Skin of body (tissue), 2 donors: ENCODE measurements around the gene TLX3. TPM values are rescaled to one million over a fixed set of nuclear protein-coding genes. Genes with fewer than 3 reads are reported as not detected.

ENCODE experiments used
- DNase-seq: peaks from one replicate; lab custom pipeline; 2025; lab: John Stamatoyannopoulos, UW
- total RNA-seq: library from RNA; depleted of rRNA; stranded (reverse); fragments of >200 nt; gene quantifications from one replicate; pipeline ENCODE4 v1.2.3, GENCODE V29; 2014

Gene TLX3
- total RNA-seq, 1 donor from 2014 or later, result not detected

DNA sequence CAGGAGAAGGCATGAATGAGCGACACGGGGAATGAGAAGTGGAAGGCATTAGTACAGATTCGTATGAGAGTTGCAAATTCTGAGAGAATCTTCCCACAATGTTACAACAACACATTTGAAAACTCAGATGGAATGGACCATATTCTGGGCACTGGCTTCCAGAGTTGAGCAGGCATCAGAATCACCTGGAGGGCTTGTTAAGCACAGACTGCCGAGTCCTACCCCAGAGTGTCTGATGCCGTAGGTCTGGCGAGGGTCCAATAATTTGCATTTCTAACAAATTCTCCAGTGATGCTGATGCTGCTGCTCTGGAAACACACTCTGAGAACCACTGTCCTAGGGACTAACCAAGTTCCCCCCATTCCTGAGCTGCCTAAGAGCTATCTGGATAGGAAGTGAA is 2.9 kb upstream of the TLX3 start:
- no peak for DNase-seq

DNA sequence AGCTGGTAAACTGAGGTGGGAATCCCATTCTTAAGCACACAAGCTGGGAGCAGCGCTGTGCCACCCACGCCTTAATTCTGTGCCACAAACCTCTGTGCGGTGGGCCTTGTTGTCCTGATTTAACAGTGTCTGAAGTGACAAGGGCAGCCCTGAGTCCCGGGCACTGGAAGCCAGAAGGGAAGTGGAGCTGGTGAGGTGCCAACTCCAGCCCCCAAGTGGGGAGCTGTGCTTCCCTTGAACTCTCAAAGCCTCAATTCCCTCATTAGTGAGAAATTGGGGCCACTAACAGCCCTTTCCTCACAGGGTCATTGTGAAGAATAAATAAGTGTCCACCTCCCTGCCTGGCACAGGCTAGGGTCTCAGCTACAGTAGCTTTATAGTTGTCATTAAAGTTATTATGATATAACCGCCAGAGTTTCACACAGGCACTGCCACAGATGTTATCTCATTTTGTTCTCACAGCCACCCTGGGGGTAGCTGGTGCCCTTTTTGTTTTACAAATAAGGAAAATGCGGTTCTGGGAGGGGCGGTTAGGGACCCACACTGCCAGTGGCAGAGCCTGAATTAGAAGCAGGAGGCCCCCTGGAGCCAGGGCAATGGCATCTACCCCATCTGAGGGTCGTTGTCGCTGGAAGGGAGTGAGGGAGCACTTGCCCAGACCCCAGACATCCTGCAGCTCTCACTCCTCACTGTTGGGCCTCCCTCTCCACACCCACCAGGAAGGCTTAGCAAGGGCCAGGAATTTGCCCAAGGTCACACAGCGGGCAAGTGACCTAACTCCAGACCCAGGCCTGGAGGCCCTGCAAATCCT is 2.1 kb upstream of the TLX3 start:
- no peak for DNase-seq

DNA sequence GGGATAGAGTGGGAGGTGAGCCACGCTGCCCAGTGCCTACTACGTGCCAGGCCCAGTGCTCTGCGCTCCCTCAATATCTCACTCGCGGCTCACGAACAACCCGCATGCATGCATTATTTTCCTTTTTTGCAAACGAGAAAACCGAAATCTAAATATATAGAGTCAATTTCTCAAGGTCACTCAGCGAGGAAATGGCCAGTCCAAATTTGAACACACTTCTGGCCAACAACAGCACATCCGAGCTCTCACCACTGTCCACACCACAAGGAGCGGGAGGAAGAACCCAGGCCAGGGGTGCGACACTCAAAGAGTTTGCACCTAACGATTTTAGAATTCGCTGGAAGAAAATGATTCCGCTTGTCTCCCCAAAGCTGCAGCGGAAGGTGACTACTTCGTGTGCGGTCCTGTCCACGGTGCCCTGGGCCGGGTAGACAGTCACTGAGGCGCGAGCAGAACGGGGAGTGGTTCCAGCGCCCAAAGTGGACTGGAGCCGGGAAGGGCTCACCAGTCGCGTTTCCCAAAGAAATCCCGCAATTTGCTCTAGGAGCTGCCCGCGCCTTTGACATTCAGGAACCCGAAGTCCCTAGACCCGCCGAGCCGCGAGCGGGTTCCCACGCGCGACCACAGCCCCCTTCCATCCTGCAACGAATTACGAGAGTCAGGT is 1.1 kb upstream of the TLX3 start:
- DNase-seq, result no peak

DNA sequence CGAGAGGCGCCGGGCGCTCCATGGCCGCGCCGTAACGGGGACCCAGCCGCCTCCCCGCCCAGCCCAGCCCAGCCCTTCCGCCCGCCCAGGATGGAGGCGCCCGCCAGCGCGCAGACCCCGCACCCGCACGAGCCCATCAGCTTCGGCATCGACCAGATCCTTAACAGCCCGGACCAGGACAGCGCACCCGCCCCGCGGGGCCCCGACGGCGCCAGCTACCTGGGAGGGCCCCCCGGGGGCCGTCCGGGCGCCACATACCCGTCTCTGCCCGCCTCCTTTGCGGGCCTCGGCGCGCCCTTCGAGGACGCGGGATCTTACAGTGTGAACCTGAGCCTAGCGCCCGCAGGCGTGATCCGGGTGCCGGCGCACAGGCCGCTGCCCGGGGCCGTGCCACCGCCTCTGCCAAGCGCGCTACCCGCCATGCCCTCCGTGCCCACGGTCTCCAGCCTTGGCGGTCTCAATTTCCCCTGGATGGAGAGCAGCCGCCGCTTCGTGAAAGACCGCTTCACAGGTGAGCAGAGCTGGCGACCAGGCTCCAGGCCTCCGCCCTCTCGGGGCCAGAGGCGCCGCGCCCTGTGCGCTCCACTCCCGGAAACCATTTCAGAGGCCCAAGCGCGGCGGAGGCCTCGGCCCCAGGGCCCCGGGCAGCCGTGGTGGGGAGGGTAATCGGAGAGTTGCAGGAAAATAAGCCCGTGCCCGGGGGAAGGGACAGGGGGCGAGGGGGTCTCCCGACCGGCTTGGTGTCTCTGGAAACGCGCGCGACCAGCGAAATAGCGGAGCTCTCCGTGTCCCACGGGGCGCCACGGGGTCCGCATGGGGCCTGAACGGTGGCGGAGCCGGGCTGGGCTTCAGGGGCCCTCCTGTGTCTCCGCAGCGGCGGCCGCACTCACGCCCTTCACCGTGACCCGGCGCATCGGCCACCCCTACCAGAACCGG is 496 bp downstream of the TLX3 start:
- DNase-seq, result no peak

DNA sequence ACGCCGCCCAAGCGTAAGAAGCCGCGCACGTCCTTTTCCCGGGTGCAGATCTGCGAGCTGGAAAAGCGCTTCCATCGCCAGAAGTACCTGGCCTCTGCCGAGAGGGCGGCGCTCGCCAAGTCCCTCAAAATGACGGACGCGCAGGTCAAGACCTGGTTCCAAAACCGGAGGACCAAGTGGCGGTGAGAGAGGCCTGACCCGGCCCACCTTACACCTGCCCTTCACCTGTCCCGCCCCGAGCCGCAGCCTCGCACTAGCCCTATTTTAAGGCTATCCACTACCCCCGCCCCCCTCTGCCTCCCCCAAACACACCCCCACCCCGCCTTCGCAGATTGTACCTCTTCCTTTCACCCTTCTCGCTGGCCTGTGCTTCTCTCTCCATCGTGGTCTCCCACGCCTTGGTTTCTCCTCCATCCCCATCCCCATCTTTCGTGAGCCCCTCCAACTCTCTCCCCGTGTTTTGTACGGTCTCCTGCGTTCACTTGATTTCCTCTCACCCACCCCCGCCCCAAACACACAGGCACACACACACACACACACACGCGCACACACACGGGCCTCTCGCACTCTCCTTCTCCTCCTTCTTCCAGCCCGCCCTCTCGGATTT is 1.3 kb downstream of the TLX3 start:
- DNase-seq, result no peak

DNA sequence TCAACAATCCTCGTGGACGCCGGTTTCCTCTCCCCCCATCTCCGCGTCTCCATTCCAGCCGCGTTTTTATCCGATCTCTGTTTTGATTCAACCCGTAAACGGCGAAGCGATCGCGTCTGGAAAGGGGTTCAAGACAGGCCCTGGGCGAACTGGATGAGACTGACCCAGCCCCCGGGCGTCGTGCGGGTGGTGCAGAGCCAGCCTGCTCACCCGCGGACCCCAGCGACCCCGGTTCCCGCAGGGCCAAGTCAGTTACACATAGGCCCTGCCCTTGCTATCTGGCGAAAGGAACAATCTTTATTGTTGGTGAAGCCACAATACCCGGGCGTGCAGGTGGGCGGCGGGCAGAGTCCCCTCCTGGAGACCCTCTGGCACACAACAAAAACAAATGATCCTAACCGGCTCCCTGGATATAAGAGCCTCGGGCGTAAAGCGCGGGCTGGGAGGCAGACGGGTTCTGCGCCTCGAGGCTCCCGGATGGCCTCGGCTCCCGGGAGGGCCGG is 1.8 kb downstream of the TLX3 start:
- no peak for DNase-seq

DNA sequence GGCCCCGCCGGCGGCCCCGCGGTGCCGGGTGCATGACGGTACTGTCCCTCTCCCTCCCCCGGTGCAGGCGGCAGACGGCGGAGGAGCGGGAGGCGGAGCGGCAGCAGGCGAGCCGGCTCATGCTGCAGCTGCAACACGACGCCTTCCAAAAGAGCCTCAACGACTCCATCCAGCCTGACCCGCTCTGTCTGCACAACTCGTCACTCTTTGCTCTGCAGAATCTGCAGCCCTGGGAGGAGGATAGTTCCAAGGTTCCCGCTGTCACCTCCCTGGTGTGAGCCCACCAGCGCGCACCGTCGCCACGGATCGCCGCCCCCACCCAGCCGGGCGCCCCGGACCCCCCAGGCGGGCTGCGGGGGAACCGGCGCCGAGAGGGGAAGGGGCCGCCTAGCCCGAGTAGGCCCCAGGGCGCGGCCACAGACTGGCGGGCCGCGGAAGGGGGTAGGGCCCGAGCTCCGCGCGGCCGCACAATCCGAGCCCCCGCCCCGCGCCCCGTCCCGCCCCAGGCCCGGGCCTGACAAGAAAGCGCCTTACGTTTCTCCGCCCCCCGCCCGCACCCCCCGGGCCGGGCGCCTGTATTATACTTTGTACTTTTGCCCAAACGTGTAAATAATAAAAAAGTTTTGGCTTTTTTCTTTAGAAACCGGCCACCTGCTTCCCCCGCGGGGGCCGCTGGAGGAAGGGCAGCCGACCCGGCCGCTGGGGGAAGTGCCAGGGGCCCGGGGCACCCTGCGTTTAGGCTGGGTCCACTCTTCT is 2.5 kb downstream of the TLX3 start:
- DNase-seq, result no peak

DNA sequence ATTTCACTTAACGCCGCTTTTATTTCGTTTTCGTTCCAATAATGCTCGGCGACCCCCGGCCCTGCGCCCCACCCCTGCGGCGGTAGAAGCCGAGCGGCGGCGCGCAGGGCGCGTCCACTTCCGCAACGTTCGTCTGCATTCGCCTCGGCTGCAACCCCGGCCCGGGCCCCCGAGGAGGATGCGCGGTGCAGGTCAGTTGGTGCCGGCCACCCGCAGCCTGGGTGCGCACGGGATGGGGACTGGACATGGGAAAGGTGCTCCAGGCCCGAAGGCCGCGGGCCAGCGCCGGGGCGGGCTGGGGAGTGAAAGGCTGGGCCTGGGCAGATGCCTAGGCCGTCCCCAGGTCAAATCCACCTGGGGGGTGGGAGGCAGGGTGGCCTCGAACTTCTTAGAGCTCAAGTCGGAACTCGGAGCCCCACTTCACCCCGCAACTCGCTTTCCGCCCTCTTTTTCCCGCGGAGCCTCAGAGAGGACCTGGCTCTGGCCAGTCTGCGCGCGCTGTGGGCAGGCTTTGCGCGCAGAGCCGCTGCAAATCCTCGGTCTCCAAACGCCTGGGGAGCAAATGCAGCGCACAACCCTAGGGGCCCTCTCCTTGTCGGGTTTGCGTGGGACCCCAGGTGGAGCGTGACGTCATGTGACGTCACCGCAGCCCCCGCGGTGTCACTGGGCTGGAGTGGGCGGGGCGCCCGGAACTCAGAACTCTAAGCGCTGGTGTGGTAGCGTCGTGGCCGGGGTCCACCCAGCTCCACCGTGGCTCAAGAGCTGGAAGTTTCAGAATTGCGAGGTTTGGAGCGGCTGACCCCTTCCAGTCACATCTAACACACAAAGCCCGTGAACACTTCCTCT is 3.3 kb downstream of the TLX3 start:
- no peak for DNase-seq

DNA sequence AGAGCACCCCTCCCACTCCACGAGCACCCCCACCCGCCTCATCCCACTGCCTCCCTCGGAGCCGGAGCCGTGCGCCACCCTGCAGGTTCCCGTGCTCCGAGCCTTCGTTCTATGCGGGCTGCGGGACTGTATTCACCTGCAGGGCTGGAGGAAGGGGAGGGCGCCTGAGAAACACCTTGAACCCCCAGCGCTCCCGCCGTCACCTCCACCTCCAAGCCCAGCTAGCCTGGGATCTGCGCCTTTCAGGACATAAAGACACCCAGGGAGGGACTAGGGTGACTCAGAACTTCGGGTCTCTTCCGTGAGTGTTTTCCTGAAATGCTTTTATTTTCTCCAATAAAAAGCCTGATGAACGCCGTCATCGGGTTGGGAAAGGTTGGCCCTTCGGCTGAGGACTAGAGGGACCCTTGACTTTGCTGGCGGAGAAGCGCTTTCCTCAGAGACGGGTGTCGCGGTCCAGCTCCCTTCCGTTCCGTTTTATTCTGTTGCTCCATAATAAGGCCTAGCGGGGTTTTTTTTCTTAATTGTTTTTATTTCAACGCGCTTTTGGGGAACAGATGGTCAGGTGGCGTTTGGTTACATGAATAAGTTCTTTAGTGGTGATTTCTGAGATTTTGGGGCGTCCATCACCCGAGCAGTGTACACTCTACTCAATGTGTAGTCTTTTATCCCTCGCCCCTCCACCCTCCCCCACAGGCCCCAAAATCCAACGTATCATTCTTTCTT is 4.6 kb downstream of the TLX3 start:
- DNase-seq, result no peak

DNA sequence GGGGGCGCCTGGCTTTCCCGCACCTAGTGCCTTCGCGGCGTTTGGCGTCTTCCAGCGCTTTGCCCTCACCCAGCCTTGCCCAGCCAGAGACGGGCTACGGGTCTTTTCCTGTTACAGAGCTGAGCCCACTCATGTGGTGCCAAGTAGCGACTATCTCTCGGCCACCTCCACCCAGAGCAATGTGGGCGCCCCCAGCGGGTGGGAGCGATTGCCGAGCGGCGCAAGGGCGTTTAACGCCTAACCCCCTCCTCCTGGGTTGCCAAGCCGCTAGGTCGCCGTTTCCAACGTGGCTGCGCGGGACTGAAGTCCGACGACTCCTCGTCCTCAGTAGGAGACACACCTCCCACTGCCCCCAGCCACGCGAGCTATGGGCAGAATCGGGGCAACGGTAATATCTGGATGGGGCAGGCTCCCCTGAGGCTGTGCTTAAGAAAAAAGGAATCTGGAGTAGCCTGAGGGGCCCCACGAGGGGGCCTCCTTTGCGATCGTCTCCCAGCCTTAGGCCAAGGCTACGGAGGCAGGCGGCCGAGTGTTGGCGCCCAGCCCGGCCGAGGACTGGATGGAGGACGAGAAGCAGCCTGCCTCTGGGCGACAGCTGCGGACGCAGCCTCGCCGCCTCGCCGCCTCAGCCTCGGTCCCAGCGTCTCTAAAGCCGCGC is 5.8 kb downstream of the TLX3 start:
- DNase-seq, result no peak

DNA sequence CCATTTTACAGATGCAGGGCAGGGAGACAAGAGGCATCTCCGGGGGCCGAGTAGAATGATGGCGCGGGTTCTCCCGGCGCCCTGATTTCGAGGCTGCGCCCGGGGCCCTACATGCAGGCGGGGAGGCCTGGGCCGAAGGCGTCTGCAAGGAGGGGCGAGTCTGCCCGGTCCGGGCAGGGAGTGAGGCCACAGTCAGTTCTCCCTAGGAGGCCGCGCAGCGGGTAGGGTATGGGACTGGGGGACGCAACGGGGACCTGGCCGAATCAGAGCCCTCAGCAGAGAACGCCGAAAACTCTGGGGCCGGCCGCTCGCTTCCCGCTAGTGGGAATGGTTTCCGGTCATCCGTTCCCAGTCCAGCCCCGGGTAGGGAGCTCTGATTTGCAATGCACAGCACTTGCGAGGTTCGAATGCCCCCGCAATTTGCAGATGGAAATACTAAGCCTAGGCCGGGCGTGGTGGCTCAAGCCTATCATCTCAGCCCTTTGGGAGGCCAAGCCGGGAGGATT is 6.4 kb downstream of the TLX3 start:
- no peak for DNase-seq

DNA sequence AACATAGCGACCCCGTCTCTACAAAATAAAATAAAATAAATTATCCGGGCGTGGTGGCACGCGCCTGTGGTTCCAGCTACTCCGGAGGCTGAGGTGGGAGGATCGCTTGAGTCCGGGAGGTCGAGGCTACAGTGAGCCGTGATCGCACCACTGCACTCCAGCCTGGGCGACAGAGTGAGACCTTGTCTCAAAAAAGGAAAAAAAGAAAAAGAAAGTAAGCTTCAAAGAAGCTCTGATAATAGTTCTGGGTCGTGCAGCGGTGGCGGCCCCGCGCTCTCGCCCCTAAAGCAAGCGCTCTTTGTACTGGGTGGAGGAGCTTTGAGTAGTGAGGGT is 6.8 kb downstream of the TLX3 start:
- DNase-seq, result no peak

DNA sequence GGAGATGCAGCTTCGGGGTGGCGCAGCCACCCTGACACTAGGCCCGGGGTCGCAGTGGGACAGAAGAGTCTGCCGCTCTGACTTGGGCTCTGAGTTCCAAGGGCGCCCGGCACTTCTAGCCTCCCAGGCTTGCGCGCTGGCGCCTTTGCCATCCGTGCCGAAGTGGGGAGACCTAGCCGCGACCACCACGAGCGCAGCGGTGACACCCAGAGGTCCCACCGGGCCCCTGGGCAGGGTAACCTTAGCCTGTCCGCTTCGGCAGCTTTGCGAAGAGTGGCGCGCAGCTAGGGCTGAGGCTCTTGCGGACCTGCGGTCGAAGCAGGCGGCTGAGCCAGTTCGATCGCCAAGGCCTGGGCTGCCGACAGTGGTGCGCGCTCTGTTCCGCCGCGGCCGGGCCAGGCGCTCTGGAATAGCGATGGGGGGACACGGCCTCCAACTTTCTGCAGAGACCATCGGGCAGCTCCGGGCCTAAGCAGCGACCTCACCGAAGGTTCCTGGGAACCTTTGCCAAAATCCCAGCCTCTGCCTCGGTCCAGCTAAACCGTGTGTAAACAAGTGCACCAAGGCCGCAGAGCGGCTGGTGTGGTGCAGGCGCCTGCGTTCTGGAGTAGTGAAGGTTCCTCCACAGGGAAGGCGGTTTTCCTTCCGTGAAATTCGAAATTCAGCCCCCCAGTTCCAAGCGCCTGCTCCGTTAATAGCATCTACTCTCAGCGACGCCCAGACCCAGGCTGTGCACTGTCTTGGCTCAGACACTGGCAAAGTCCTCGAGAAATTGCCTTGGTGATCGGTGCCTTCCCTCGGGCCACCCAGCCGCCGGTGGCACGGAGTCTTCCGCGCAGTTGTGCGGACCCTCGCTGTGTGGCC is 7.4 kb downstream of the TLX3 start:
- DNase-seq, result no peak

DNA sequence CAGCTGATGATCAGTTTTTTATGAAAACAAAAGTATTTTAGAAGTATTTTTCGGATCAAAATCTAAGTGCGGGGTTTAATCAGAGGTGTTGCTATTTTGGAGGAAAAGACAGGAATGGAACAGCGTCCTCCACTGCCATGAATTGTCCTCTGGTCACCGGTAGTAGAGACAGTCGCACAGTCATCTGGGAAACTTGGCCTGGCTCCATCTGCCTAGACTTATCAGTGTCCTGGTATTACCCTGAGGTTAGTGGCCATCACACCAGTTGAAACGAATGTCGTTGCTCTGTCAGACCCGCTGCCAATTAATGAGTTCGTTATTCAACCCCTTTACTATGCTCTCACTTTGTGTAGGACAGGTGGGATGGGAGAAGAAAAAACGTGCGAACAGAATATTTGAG is 8.2 kb downstream of the TLX3 start:
- DNase-seq, result no peak

DNA sequence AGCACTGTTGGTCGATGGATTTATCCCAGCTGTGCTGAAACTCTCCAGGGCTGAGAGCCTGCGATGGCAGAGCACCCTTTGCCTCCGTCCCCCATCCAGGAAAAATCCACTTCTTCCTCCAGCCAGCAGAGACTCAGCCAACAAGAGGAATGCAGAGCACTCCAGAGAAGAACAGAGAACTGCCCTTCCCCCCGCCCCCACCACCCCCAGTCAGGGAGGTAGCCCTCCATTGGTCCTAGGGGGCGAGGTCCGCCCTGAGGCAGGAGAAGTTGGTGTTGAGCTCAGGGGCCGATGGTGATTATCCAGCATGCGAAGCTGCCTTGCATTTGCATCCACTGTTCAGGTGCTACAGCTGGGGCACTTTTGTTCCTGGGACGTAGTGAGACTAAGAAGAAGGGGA is 9.0 kb downstream of the TLX3 start:
- DNase-seq, result no peak

DNA sequence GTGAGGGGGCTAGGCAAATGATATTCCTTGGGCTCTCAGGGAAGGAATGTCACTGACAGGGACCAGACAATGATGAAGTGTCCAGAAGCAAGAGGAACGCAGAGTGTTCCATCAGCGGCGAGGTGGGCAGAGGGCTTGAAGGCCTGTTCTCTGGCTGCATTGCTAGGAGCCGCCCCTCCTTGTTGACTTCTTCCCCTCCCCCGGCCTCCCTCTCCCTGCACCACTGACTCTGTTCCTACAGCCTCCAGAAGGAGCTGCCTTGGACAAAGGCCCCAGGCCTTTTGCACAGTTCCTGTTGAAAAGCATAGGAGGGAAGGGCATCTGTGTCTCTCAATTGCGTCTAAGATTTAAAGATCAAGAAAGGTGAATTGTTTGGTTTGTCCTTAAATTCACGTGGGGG is 12.4 kb downstream of the TLX3 start:
- DNase-seq, result no peak

DNA sequence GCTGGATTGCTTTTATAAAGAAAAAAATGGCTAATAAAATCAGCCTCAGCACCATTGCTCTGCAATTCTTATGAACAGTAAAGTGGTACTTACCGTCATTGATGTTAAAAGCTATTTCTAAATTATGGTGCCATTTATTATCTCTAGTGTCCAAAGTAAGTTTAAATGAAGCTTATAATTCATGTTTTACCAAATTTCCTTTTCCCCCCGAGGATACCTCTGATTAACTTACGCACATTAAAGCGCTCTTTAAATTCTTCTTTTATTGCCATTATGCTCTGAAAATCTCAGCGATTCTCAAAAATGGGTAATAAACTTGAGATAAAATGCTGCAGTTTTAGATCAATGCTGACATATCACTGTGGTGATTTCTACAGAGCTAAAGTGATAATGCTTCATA is 13.5 kb downstream of the TLX3 start:
- DNase-seq, result no peak

DNA sequence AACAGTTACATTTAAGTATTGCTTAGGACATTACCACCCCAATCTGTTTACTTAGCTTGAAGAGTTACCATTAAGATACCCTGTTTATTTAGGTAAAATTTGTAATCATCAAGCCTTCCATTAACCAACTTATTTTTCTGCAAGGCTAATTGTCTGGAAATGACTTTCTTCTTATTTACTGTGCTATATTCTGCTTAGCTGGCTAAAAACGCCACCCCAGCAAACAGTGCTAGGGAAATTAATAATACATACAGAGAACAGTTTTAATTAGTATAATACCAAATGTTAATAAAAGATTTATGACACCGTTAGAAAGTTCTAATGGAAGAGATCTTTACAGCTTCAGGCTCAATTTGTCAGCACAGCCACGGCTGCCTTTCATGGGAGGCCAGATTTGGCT is 14.0 kb downstream of the TLX3 start:
- DNase-seq, result no peak
